Measurements from ENCODE around the gene FAM228B. TPM values are rescaled to one million over a fixed set of nuclear protein-coding genes. Genes with fewer than 3 reads are reported as not detected.

Gene FAM228B
- total RNA-seq, 6 experiments from 2014 or later, result 8.3 to 11.8 (median 8.9) TPM

GRCh38 chr2:24083567-24084385 lies 39.5 kb upstream of the FAM228B start:
- Mint-ChIP-seq H3K4me1 (ENCODE audit: low read depth) (peaks cover 39% of the 10 kb centered on the region), H3K27ac (peak overlapping the region; percentile 95), H3K9me3 (no peaks in the 10 kb centered on the region), H3K36me3 (ENCODE audit: low read depth) (peaks cover 21% of the 10 kb centered on the region), H3K4me3 (peak overlapping the region; percentile 95), H3K27me3 (ENCODE audit: insufficient read depth) (no peaks in the 10 kb centered on the region; the same call in none of the 2 replicates)
- peak; percentile 64 for DNase-seq
- TF ChIP-seq CTCF (IDR thresholded peaks at IDR 0.05), result no peak

- H3K27me3 Mint-ChIP-seq (ENCODE audit: insufficient read depth), result no peaks in the 10 kb centered on the region; the same call in none of the 2 replicates
- H3K4me1 Mint-ChIP-seq (ENCODE audit: low read depth), result peaks cover 39% of the 10 kb centered on the region
- no peaks in the 10 kb centered on the region for H3K9me3 Mint-ChIP-seq
- H3K4me3 Mint-ChIP-seq, result peak within 1 kb of the TSS; percentile 95
- peaks cover 16% of the 10 kb centered on the region for H3K36me3 Mint-ChIP-seq (ENCODE audit: low read depth)
- peak within 1 kb of the TSS; percentile 95 for H3K27ac Mint-ChIP-seq
- TF ChIP-seq CTCF (IDR thresholded peaks at IDR 0.05), result peak; percentile 99
- peak; percentile 85 for DNase-seq
These were observed 38.7 kb upstream of the FAM228B start, which contains the start of gene TP53I3 for GRCh38 chr2:24084386-24085199. Gene TP53I3 (minus strand): TSS chr2:24084834. CDS start chr2:24084326, 508 bp downstream.

- no peak for TF ChIP-seq CTCF (IDR thresholded peaks at IDR 0.05)
- Mint-ChIP-seq H3K4me1 (ENCODE audit: low read depth) (peaks cover 39% of the 10 kb centered on the region), H3K36me3 (ENCODE audit: low read depth) (peaks cover 16% of the 10 kb centered on the region), H3K27ac (peak overlapping the region; percentile 95), H3K27me3 (ENCODE audit: insufficient read depth) (no peaks in the 10 kb centered on the region; the same call in none of the 2 replicates), H3K9me3 (no peaks in the 10 kb centered on the region), H3K4me3 (peak overlapping the region; percentile 95)
- no peak for DNase-seq
These were observed 38.1 kb upstream of the FAM228B start for GRCh38 chr2:24085200-24085489.

GRCh38 chr2:24086241-24086640 lies 37.0 kb upstream of the FAM228B start:
- Mint-ChIP-seq H3K36me3 (ENCODE audit: low read depth) (peaks cover 10% of the 10 kb centered on the region), H3K27ac (no peak overlapping the region), H3K4me1 (ENCODE audit: low read depth) (peaks cover 36% of the 10 kb centered on the region), H3K9me3 (no peaks in the 10 kb centered on the region), H3K4me3 (no peak overlapping the region), H3K27me3 (ENCODE audit: insufficient read depth) (no peaks in the 10 kb centered on the region; the same call in none of the 2 replicates)
- no peak for TF ChIP-seq CTCF (IDR thresholded peaks at IDR 0.05)
- no peak for DNase-seq

GRCh38 chr2:24087032-24087431 lies 36.2 kb upstream of the FAM228B start:
- Mint-ChIP-seq H3K27ac (no peak overlapping the region), H3K36me3 (ENCODE audit: low read depth) (peaks cover 5% of the 10 kb centered on the region), H3K4me1 (ENCODE audit: low read depth) (peaks cover 28% of the 10 kb centered on the region), H3K9me3 (no peaks in the 10 kb centered on the region), H3K4me3 (no peak overlapping the region), H3K27me3 (ENCODE audit: insufficient read depth) (no peaks in the 10 kb centered on the region; the same call in none of the 2 replicates)
- DNase-seq, result no peak
- TF ChIP-seq CTCF (IDR thresholded peaks at IDR 0.05), result no peak
